Measurements from ENCODE around the gene NUDT16L1.
A peak's percentile ranks its signal among the peaks of the same experiment; 100 is the strongest.

The NUDT16L1 gene

DNA sequence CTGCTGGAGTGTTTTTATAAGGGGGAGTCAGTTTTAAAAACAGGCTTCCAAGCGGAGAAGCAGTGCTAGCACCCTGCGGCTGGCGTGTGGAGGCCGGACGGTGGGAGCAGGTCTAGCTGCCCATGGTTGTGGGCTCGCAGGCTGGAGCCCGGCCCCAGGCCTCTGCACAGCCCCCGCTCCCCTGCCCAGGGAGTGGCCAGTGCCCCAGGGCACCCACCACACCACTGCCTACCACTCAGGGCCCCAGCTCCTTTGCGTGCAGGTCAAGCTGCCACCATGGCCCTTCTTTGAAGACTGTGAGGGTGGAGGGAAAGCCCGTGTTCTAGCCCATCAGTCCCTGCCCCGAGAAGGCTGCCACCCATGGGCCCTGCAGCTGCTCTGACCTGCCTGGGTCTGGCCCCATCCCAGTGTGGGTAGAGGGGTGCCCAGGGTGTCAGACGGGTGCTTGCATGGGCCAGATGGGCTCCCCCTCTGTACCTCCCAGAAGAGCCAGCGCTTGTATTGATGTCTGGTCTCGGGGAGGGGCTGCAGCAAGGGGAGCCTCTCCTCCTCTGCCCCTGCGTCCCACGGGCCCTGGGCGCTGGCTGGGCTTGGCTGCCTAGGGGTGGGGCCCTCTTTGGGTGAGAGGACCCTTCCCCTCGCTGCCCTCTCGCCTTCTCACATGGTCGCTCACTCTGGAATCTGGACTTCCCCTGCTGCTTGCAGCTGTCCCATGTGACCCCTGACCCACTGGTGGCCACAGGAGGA lies 1.5 kb upstream of the NUDT16L1 start:
- TF ChIP-seq TAF1 (IDR thresholded peaks at IDR 0.05; ENCODE audit: borderline replicate concordance, low read depth, low read length) (no peak), POLR2AphosphoS5 (IDR thresholded peaks at IDR 0.05; ENCODE audit: low read depth, low read length) (no peak), POLR2A (IDR thresholded peaks at IDR 0.05; ENCODE audit: low read depth, low read length) (no peak)
- FAIRE-seq (no peak), DNase-seq (ENCODE audit: insufficient read length) (no peak)

DNA sequence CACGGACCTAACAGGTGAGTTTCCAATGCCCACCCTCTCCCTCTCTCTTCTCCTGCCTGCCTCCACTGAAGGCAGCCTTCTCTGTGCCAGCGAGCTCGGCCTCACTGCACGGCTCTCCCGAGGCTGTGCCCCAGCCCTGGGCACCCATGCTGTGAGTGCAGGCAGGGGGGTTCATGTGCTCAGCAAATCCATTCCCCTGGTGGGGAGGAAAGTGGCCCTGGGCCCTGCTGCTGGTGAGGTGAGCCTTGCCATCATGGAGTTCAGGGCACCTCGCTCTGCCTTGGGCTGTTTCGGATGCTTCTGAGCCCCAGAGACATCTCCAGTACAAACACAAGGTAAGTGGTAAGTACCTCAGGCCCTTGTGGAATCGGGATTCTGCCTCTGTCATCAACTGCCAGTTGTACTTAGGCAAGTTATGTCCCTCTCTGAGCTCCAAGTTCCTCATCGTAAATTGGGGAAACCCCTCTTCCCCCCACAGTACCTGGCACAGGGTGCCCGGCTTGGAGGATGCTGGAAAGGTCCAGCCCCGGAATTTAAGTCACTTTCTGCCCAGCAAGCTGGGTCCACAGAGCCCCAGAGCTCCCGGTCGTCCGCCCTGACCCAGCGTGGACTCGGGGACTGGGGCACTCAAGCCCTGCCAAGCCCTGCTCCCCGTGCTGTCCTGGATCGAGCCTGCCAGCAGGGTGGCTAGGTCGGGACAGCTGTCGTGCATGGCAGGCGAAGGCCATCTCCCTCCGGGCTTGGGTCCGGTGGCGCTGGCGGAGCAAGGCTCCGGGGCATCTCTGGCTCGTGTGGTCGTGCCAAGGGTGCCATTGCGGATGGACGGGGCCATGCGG lies 684 bp upstream of the NUDT16L1 start:
- no peak for DNase-seq (ENCODE audit: insufficient read length)
- FAIRE-seq: no peak
- TF ChIP-seq POLR2A (IDR thresholded peaks at IDR 0.05; ENCODE audit: low read depth, low read length) (no peak), POLR2AphosphoS5 (IDR thresholded peaks at IDR 0.05; ENCODE audit: low read depth, low read length) (no peak; the same call in 1 of the 2 replicates)

DNA sequence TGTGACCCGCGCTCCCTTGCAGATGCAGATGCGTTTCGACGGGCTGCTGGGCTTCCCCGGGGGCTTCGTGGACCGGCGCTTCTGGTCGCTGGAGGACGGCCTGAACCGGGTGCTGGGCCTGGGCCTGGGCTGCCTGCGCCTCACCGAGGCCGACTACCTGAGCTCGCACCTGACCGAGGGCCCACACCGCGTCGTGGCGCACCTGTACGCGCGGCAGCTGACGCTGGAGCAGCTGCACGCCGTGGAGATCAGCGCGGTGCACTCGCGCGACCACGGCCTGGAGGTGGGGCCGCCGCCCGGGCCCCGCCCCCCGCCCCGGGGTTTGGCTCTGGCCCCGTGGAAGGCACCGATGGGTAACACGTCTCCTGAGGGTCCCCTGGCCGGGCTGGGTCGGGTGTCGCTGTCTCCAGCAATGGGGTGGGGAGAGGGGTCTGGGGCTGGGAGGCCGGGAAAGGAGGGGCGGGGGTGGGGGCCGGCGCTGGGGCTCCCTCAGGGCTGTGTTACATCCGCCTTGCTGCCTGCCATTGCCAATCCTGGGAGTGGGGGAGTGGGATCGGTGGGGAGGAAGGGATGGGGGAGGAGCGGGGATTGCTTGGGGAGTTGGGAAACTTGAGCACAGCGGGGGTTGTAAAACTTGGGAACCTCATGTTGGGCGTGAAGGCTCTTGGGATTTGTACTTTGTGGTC lies 737 bp downstream of the NUDT16L1 start:
- TF ChIP-seq POLR2AphosphoS5 (IDR thresholded peaks at IDR 0.05; ENCODE audit: low read depth, low read length) (no peak; the same call in 1 of the 2 replicates), TAF1 (IDR thresholded peaks at IDR 0.05; ENCODE audit: borderline replicate concordance, low read depth, low read length) (no peak), POLR2A (IDR thresholded peaks at IDR 0.05; ENCODE audit: low read depth, low read length) (no peak)
- DNase-seq (ENCODE audit: insufficient read length): peak; percentile 78
- peak; percentile 62 for FAIRE-seq

DNA sequence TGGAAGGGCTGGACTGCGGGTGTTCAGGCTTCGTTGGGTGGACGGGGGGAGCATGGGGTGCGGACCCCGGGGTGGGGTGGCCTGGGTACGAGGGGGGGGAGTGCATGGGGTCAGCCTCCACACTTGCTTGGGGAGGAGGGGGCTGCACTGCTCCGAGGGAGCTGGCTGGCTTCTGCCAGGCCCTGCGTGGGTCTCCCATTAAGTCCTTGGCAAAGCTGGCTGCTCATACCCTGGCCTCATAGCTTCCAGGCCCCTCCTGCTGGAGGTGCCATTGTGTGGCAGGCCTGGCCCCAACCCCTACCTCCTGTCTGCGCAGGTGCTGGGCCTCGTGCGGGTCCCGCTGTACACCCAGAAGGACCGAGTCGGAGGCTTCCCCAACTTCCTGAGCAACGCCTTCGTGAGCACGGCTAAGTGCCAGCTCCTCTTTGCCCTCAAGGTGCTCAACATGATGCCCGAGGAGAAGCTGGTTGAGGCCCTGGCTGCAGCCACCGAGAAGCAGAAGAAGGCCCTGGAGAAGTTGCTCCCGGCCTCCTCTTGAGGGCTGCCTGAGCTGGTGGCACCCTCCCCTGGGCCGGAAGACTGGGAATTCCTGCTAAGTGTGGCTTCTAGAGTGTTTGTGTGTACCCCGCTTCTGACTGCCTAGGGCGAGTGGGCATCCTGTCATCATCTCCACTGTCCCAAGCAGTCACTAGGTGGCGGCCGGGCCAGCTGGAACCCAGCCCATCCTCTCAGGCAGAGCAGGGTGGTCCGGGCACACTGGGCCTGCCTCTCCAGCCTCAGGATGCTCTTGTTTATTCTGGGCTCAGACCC lies 1.5 kb downstream of the NUDT16L1 start:
- FAIRE-seq (no peak), DNase-seq (ENCODE audit: insufficient read length) (no peak)
- TF ChIP-seq TAF1 (IDR thresholded peaks at IDR 0.05; ENCODE audit: borderline replicate concordance, low read depth, low read length): no peak
- no peak for TF ChIP-seq POLR2A (IDR thresholded peaks at IDR 0.05; ENCODE audit: low read depth, low read length)
- no peak for TF ChIP-seq POLR2AphosphoS5 (IDR thresholded peaks at IDR 0.05; ENCODE audit: low read depth, low read length)

DNA sequence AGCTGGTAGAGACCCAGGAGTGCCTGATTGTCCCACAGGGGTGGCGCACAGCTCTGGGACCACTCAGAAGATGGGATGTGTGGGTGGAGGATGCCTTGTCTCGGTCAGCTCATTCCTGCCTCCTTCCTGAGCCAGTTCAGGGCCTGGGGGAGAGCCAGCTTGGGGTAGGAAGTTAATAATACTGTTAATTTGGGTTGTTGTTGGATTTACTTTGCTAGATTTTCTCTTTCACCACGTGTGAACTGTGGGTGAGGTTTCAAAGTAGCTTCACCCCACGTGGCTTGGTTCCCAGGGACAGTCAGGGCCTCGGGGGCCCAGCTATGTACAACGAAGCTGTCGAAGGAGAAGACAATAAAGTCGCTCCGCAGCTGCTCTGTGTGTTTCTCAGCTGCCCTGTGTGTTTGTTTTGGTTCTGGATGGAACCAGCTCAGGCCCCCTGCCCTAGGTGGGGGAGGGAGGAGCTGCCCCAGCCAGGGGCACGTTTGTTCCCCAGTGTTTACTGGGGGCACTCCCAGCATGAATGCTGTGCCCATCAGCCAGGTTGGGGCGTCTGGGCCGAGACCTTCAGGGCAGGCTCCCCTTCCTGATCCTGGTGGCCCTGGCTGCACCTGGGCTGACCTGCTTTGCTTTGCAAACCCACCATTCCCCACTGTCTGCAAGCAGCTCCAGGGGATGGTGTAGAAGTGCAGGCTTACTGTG lies 2.3 kb downstream of the NUDT16L1 start:
- no peak for TF ChIP-seq POLR2AphosphoS5 (IDR thresholded peaks at IDR 0.05; ENCODE audit: low read depth, low read length)
- no peak for FAIRE-seq
- no peak for DNase-seq (ENCODE audit: insufficient read length)

DNA sequence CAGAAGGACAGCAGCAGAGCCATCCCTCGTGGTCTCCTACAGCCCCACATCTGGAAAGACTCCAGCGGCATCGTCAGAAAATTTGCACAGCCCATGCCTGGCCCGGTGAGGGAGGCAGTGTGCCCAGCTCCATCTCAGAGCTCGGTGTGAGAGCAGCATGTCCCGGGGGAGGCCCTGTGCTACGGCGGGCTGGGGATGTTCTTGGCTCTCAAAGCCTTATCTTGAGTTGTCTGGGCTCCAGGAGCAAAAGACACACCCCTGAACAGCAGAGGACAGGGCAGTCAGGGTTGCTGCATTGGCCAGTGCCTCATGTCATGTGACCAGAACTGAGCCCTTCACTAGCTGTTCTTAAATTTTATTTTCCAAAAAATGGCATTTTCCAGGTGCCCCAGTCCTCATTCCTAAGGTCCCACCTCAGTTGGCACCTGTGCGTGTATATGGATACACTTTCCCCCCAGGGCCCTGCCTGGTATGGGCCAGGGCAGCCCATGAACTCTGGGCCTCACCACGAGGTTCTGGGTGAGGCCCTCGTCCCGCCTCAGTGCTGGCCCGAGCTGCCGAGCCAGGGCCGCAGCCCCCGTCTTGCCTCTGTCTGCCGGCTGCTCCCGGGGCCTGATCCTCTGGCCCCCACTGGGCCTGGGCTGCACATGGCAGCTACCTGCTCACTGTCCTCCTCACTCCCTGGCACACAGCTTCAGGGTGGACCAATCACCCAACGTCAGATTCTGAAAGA lies 3.0 kb downstream of the NUDT16L1 start:
- DNase-seq (ENCODE audit: insufficient read length) (no peak), FAIRE-seq (no peak)
- TF ChIP-seq TAF1 (IDR thresholded peaks at IDR 0.05; ENCODE audit: borderline replicate concordance, low read depth, low read length): no peak
- no peak for TF ChIP-seq POLR2AphosphoS5 (IDR thresholded peaks at IDR 0.05; ENCODE audit: low read depth, low read length)
- TF ChIP-seq POLR2A (IDR thresholded peaks at IDR 0.05; ENCODE audit: low read depth, low read length): peak; percentile 17; the same call in 1 of the 2 replicates

DNA sequence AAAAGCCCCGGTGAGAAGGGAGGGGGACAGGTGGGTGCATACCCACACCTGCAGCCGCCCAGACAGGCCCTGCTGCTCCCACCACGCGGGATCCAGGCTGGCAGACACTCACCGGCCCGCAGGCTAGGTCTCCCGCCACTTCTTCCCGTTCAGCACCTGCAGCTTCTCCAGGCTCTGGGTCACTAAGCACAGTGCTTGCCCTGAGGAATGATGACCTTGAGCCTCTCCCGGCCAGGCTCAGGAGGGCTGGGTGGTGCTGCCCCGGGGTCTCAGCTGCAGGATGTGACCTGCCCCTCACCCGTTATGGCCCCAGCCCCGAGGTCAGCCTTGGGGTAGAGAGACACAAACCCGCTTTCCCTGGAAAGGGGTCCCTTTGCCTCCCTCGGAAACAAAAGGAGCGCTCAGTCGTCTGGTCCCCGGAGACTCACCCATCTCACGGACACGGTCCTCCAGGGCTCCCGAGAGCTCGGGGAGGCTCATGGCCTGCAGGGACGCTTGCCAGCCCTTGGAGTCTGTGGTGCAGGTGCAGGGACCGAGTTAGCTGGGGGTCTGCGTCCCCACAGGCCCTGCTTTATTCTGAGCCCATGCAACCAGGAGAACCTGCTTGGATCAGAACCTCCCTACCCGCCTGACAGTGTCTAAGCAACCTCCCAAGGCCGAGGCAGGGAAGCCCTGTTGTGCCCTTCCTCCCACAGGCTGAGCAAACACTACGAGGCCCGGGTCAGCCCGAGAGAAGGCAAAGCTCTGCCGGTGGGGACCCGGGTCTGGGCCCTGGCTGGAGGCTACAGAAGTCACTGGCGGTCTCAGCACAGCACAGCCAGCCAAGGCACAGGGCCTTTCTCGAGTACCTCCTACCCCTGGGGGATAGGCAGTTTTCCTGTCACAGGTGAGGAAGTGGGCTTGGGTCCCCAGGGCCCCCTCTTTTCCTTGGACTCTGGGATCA lies 3.8 kb downstream of the NUDT16L1 start:
- no peak for FAIRE-seq
- TF ChIP-seq POLR2A (IDR thresholded peaks at IDR 0.05; ENCODE audit: low read depth, low read length) (peak; percentile 7; the same call in 1 of the 2 replicates), POLR2AphosphoS5 (IDR thresholded peaks at IDR 0.05; ENCODE audit: low read depth, low read length) (peak; percentile 57), TAF1 (IDR thresholded peaks at IDR 0.05; ENCODE audit: borderline replicate concordance, low read depth, low read length) (no peak)
- no peak for DNase-seq (ENCODE audit: insufficient read length)

DNA sequence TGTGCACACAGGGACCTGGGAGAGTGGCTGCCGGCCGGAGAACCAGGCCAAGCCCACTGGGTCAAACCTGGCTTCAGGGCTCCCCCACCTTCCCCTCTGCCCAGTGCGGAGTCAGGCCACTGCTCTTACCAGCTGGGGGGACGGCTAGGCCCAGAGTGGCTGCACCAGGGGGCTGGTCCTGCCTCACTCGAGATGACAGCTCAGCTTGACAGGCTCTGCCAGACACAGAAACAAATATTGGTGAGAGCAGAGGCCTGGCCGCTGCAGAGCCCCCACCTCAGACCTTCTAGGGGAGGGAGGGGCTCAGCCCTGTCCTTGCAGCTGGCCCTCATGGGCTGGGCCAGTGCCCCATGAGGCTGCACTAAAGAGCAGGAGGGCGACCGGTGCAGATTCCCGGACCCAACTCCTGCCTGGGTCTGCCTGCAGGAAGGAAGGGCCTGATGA lies 4.5 kb downstream of the NUDT16L1 start:
- DNase-seq (ENCODE audit: insufficient read length) (no peak), FAIRE-seq (no peak)
- TF ChIP-seq POLR2AphosphoS5 (IDR thresholded peaks at IDR 0.05; ENCODE audit: low read depth, low read length) (no peak), POLR2A (IDR thresholded peaks at IDR 0.05; ENCODE audit: low read depth, low read length) (no peak; the same call in 1 of the 2 replicates), TAF1 (IDR thresholded peaks at IDR 0.05; ENCODE audit: borderline replicate concordance, low read depth, low read length) (no peak)

Data from GM12892 (cell line).